GM20000 (cell line): ENCODE results near the gene NRIP2.

Experiments used
- DNase-seq: peaks from one replicate; pipeline ENCODE4 v3.0.0; 2012; ENCODE audit warnings: low spot score
- TF ChIP-seq, protein P1 (sequence below): IDR thresholded peaks from 2 replicates; pipeline ENCODE4 v1.5.1; 2012; ENCODE audit warnings: mild to moderate bottlenecking, control low read depth; ENCODE audit errors: extremely low read depth, missing control alignments

NRIP2 gene

GRCh38 chr12:2826721-2827515, 7.9 kb downstream of the NRIP2 start:
- TF ChIP-seq, protein P1, sequence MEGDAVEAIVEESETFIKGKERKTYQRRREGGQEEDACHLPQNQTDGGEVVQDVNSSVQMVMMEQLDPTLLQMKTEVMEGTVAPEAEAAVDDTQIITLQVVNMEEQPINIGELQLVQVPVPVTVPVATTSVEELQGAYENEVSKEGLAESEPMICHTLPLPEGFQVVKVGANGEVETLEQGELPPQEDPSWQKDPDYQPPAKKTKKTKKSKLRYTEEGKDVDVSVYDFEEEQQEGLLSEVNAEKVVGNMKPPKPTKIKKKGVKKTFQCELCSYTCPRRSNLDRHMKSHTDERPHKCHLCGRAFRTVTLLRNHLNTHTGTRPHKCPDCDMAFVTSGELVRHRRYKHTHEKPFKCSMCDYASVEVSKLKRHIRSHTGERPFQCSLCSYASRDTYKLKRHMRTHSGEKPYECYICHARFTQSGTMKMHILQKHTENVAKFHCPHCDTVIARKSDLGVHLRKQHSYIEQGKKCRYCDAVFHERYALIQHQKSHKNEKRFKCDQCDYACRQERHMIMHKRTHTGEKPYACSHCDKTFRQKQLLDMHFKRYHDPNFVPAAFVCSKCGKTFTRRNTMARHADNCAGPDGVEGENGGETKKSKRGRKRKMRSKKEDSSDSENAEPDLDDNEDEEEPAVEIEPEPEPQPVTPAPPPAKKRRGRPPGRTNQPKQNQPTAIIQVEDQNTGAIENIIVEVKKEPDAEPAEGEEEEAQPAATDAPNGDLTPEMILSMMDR = no peak
- no peak for DNase-seq

DNA sequence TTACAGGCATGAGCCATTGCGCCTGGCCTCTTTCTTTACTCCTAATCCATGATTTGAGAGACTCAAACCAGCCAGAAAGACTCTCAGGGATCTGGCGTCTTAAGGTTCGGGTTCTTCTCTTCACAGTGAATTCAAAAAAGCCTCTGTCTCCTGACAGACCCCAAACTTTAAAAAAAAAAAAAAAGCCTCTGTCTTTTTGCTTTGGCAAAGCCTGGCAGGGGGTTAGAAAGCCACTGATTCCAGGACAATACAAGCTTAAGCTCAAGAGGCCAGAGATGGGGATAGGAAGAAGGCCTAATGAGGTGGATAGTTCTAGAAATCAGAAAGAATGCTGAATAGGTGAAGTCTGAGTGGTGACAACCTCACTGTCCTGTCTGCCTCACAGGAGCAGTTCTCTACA, 8.8 kb downstream of the NRIP2 start:
- DNase-seq = no peak
- TF ChIP-seq, protein P1 = no peak

DNA sequence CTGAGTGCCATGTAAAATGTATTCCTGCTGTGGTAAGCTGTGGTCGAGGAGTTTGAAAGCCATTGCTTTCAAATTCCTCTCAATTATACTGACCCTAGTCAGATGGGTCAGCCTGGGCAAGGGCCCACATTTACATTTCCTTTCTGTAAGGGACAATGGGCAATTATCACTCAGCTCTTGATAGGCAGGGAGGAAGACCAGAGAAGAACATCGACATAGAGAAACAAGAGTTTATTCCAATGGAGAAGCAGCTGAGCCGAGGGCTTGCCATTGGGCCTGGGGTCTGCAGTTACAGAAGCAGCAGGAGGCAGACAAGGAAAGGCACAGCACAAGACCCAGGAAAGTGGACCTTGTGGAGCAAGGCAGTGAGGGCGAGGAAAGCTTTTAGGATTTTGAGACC, 9.7 kb downstream of the NRIP2 start:
- TF ChIP-seq, protein P1 = no peak
- DNase-seq = no peak

DNA sequence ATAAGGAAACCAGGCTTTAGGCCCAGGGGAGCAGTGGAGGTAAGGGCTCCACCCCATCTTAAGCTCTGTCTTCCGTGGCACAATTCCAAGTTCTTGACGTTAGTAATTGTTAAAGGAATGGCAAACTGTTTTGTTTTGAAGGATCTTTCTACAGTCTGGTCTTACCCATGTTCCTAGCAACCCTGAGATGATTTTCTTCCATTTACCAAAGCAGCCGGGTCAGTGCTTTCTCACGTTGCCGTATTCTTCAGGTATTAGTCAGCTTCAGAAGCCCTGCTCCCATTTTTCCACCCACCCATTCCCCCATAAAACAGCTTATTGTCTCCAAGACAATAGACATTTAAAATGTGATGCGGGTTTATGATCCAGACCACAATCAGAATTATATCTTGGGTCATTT, 10.3 kb downstream of the NRIP2 start:
- no peak for DNase-seq
- TF ChIP-seq, protein P1 = no peak

GRCh38 chr12:2823483-2823882, 11.4 kb downstream of the NRIP2 start:
- TF ChIP-seq, protein P1 = no peak
- no peak for DNase-seq

GRCh38 chr12:2820432-2820831, 14.4 kb downstream of the NRIP2 start:
- DNase-seq = no peak
- TF ChIP-seq, protein P1 = no peak

- DNase-seq = no peak
- TF ChIP-seq, protein P1 = no peak
These were observed 15.0 kb downstream of the NRIP2 start for GRCh38 chr12:2819810-2820209.
